ENCODE measurements around the gene IRF2BPL. TPM values are rescaled to one million over a fixed set of nuclear protein-coding genes. Genes with fewer than 3 reads are reported as not detected.
A peak's percentile ranks its signal among the peaks of the same experiment; 100 is the strongest.

The IRF2BPL gene
- total RNA-seq, 1 experiment from 2014 or later = 51.2 TPM

DNA sequence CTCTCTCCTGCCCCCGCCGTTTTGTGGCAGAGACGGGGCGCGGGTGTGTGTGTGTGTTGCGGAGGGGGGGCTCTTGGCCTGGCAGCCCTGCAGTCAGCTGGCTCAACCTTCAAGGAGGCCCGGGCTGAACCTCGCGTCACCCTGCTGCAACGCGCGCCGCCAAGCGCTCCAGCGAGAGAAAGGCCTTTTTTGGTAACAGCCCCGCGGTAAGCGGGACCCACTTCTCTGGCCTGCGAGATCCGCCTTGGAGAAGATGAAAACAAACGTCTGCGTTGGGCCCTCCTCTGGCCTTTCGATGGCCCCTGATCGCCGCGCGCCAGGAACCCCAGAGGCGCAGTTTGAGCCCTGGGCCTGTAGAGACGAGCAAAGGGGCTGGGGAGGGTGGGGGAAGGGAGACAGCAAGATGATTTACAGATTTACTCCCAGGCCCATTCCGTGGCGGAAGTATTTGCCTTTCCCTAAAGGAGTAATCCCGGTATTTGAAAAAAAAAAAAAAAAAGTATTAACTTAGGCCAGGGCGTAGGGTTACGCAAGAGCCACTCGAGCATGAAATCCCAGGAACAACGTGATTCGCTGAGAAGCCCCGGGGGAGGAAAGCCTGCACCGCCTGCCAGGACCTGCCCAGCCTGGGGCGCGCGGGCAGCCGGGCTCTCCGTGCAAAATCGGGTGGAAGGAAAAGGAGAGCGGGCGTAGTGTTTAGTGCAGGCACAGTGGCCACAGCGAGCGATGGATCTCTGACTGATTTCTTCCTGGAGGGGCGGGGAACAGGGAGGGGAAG is 4.5 kb upstream of the IRF2BPL start:
- H3K9me3 ChIP-seq (ENCODE audit: low read depth, low read length, poor library complexity, severe bottlenecking) = no peaks in the 10 kb centered on the region
- no peaks in the 10 kb centered on the region for H3K27me3 ChIP-seq (replicated peaks; ENCODE audit: insufficient read depth, low read depth, low read length, poor library complexity)
- ChIA-PET POLR2A (ENCODE audit: low non-redundant PET) (no interaction called here), CTCF (interaction anchor here (0.6 kb wide), 2 partner anchors 36 to 75 kb away, joined by 3 to 5 read pairs; no protein-coding TSS in a partner anchor)
- H3K4me1 ChIP-seq (ENCODE audit: insufficient read depth, low read length, poor library complexity, severe bottlenecking) = peaks cover 66% of the 10 kb centered on the region
- no peaks in the 10 kb centered on the region for H3K36me3 ChIP-seq (ENCODE audit: insufficient read depth, low read length, poor library complexity, severe bottlenecking)
- intact Hi-C loops (cut with micrococcal nuclease; ENCODE audit: unreplicated experiment) = loop anchor here (2.0 kb wide), 1 partner anchor 76 kb away; no protein-coding TSS in a partner anchor
- H3K4me3 ChIP-seq (ENCODE audit: low read depth, low read length, poor library complexity, severe bottlenecking) = peak overlapping the region; percentile 58
- H3K27ac ChIP-seq (ENCODE audit: low read depth, low read length, poor library complexity, severe bottlenecking) = peak overlapping the region; percentile 92
- TF ChIP-seq, protein P1, sequence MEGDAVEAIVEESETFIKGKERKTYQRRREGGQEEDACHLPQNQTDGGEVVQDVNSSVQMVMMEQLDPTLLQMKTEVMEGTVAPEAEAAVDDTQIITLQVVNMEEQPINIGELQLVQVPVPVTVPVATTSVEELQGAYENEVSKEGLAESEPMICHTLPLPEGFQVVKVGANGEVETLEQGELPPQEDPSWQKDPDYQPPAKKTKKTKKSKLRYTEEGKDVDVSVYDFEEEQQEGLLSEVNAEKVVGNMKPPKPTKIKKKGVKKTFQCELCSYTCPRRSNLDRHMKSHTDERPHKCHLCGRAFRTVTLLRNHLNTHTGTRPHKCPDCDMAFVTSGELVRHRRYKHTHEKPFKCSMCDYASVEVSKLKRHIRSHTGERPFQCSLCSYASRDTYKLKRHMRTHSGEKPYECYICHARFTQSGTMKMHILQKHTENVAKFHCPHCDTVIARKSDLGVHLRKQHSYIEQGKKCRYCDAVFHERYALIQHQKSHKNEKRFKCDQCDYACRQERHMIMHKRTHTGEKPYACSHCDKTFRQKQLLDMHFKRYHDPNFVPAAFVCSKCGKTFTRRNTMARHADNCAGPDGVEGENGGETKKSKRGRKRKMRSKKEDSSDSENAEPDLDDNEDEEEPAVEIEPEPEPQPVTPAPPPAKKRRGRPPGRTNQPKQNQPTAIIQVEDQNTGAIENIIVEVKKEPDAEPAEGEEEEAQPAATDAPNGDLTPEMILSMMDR (conservative IDR thresholded peaks at IDR 0.05; ENCODE audit: low read depth, low read length) = peak; percentile 21; the same call in 1 of the 2 replicates
- TF ChIP-seq EZH2 (IDR thresholded peaks at IDR 0.05; ENCODE audit: borderline replicate concordance, low read depth, low read length, poor library complexity, severe bottlenecking) = no peak
- peak; percentile 97 for DNase-seq (ENCODE audit: low spot score)
- BruUV-seq (replicated peaks) = TSS peak; percentile 29

DNA sequence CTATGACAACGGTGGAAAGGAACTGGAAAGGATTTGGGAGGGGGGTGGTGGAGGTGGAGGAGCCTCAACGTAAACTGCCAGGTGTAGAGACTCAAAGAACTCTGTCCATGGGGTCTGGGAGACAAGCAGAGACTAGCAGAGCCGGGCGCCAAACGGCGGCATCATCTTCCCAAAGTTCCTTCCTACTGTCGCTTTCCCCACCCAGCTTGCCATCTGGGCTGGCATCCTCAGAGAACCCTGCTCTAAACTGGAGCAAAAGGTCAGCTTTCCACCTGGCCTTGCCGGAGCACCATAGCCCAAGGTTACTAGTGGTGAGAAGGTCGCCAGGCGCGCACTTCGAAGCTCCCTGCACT is 4.0 kb upstream of the IRF2BPL start:
- CTCF ChIA-PET = interaction anchor here (0.6 kb wide), 1 partner anchor 75 kb away, joined by 5 read pairs; no protein-coding TSS in a partner anchor
- intact Hi-C loops (cut with micrococcal nuclease; ENCODE audit: unreplicated experiment) = loop anchor here (2.0 kb wide), 1 partner anchor 76 kb away; no protein-coding TSS in a partner anchor

DNA sequence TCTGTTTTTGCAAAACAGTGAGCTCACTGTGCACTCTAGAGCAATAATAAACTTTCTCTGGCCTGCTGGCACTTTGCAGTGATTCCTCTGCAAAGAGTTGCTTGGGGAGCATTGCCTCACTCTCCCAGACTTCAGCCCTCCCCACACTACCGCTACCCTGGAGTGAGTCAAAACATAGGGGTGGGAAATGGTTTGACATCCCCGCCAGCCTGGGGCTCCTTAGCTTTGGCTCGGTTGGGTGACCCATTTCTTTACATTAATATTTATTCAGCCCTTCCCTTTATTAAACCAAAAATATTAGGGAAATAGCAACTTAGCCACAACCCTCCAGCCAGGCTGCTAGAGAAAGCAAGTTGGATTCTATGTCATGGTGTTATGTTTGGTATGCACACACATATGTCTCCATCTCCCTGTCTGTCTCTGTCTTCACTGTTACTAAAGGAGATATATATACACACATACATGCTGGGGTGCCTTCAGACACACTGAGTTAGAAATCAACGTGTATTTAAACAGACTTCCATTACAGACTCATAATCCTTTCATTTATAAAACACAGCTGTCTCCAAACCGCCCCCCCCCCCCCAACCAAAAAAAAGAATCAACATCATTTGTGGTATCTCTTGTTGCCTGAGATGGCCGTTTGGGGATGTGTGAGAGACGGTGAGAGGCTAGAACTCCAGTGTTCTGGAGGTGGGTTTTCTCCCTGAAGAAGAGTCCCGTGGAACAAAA is 3.4 kb upstream of the IRF2BPL start:
- TF ChIP-seq, protein P1 (conservative IDR thresholded peaks at IDR 0.05; ENCODE audit: low read depth, low read length) = no peak
- H3K27me3 ChIP-seq (replicated peaks; ENCODE audit: insufficient read depth, low read depth, low read length, poor library complexity) = no peaks in the 10 kb centered on the region
- peak overlapping the region; percentile 92 for H3K27ac ChIP-seq (ENCODE audit: low read depth, low read length, poor library complexity, severe bottlenecking)
- DNase-seq (ENCODE audit: low spot score) = no peak
- H3K4me1 ChIP-seq (ENCODE audit: insufficient read depth, low read length, poor library complexity, severe bottlenecking) = peaks cover 55% of the 10 kb centered on the region
- H3K4me3 ChIP-seq (ENCODE audit: low read depth, low read length, poor library complexity, severe bottlenecking) = peak overlapping the region; percentile 58
- no peaks in the 10 kb centered on the region for H3K9me3 ChIP-seq (ENCODE audit: low read depth, low read length, poor library complexity, severe bottlenecking)
- ChIA-PET POLR2A (ENCODE audit: low non-redundant PET) (no interaction called here), CTCF (no interaction called here)
- H3K36me3 ChIP-seq (ENCODE audit: insufficient read depth, low read length, poor library complexity, severe bottlenecking) = no peaks in the 10 kb centered on the region
- intact Hi-C loops (cut with micrococcal nuclease; ENCODE audit: unreplicated experiment) = loop anchor here (2.0 kb wide), 1 partner anchor 75 kb away; no protein-coding TSS in a partner anchor
- BruUV-seq (replicated peaks) = no TSS peak

More for the DNA sequence above, 4.0 kb upstream of the IRF2BPL start:
- Histone ChIP-seq H3K36me3 (ENCODE audit: insufficient read depth, low read length, poor library complexity, severe bottlenecking) (no peaks in the 10 kb centered on the region), H3K4me1 (ENCODE audit: insufficient read depth, low read length, poor library complexity, severe bottlenecking) (peaks cover 60% of the 10 kb centered on the region), H3K27ac (ENCODE audit: low read depth, low read length, poor library complexity, severe bottlenecking) (peak overlapping the region; percentile 92), H3K4me3 (ENCODE audit: low read depth, low read length, poor library complexity, severe bottlenecking) (peak overlapping the region; percentile 58), H3K9me3 (ENCODE audit: low read depth, low read length, poor library complexity, severe bottlenecking) (no peaks in the 10 kb centered on the region), H3K27me3 (replicated peaks; ENCODE audit: insufficient read depth, low read depth, low read length, poor library complexity) (no peaks in the 10 kb centered on the region)
- no TSS peak for BruUV-seq (replicated peaks)
- DNase-seq (ENCODE audit: low spot score) = no peak
- no peak for TF ChIP-seq EZH2 (IDR thresholded peaks at IDR 0.05; ENCODE audit: borderline replicate concordance, low read depth, low read length, poor library complexity, severe bottlenecking)
- TF ChIP-seq, protein P1 (conservative IDR thresholded peaks at IDR 0.05; ENCODE audit: low read depth, low read length) = no peak
- POLR2A ChIA-PET (ENCODE audit: low non-redundant PET) = no interaction called here

Measured in A673 (cell line).